Neural cell (in vitro differentiated cells): ENCODE results near the gene PDE7B.

Source experiments
- TAF1 ChIP-seq: IDR thresholded peaks from 2 replicates; pipeline ENCODE4 v1.6.1; 2012; ENCODE audit warnings: low read depth
- TF ChIP-seq, protein P1 (sequence below): fragments of 450-650 bp; IDR thresholded peaks from 2 replicates; pipeline ENCODE4 v1.5.1; 2014; ENCODE audit warnings: antibody characterized with exemption, mild to moderate bottlenecking, moderate library complexity; ENCODE audit not compliant: poor library complexity, severe bottlenecking

GRCh38 chr6:136134268-136134667 lies 282.8 kb downstream of the PDE7B start:
- TF ChIP-seq, protein P1, sequence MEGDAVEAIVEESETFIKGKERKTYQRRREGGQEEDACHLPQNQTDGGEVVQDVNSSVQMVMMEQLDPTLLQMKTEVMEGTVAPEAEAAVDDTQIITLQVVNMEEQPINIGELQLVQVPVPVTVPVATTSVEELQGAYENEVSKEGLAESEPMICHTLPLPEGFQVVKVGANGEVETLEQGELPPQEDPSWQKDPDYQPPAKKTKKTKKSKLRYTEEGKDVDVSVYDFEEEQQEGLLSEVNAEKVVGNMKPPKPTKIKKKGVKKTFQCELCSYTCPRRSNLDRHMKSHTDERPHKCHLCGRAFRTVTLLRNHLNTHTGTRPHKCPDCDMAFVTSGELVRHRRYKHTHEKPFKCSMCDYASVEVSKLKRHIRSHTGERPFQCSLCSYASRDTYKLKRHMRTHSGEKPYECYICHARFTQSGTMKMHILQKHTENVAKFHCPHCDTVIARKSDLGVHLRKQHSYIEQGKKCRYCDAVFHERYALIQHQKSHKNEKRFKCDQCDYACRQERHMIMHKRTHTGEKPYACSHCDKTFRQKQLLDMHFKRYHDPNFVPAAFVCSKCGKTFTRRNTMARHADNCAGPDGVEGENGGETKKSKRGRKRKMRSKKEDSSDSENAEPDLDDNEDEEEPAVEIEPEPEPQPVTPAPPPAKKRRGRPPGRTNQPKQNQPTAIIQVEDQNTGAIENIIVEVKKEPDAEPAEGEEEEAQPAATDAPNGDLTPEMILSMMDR, result no peak
- TF ChIP-seq TAF1, result no peak
